GM23338 (cell line): ENCODE results near the gene CYB5RL.

Experiments used
- CREB1 ChIP-seq: fragments of 250-450 bp; sonication (Bioruptor Pico); IDR thresholded peaks from 2 replicates; pipeline ENCODE4 v1.5.0; 2020; ENCODE audit warnings: low read depth, mild to moderate bottlenecking, moderate library complexity
- EZH2 ChIP-seq: fragments of 200-600 bp; sonication (generic); IDR thresholded peaks from one replicate; pipeline ENCODE4 v1.8.0; 2017; ENCODE audit warnings: antibody characterized with exemption, mild to moderate bottlenecking, low read depth; ENCODE audit not compliant: unreplicated experiment
- EZH2phosphoT487 ChIP-seq: fragments of 200-600 bp; sonication (generic); IDR thresholded peaks from one replicate; pipeline ENCODE4 v1.8.1; 2018; ENCODE audit warnings: antibody characterized with exemption; ENCODE audit not compliant: unreplicated experiment
- JUNB ChIP-seq: IDR thresholded peaks from one replicate; pipeline ENCODE4 v1.6.1; 2016; ENCODE audit warnings: antibody characterized with exemption; ENCODE audit not compliant: unreplicated experiment
- POLR2AphosphoS5 ChIP-seq: IDR thresholded peaks from 2 replicates; pipeline ENCODE4 v1.6.1; 2016; ENCODE audit warnings: antibody characterized with exemption, low read depth
- REST ChIP-seq: IDR thresholded peaks from one replicate; pipeline ENCODE4 v1.6.1; 2018; ENCODE audit warnings: antibody characterized with exemption; ENCODE audit not compliant: unreplicated experiment
- ZNF114 ChIP-seq: fragments of 250-450 bp; sonication (Bioruptor Pico); IDR thresholded peaks from 2 replicates; pipeline ENCODE4 v1.5.0; 2020; ENCODE audit warnings: mild to moderate bottlenecking, moderate library complexity
- ZNF331 ChIP-seq: fragments of 250-450 bp; sonication (Bioruptor Pico); IDR thresholded peaks from 2 replicates; pipeline ENCODE4 v1.5.0; 2020; ENCODE audit warnings: low read depth, mild to moderate bottlenecking, moderate library complexity
- TF ChIP-seq, protein P1 (sequence below), 2 experiments: fragments of 200-600 bp in 1 of 2; sonication (generic) in 1 of 2; conservative IDR thresholded peaks; 2 replicates each; pipeline versions ENCODE4 v1.5.1 to v1.6.1; 2016 to 2017; ENCODE audit warnings: antibody characterized with exemption in 2 of 2, low read depth in 2 of 2, mild to moderate bottlenecking in 2 of 2, moderate library complexity in 1 of 2

GRCh38 chr1:54178296-54179070, 21.3 kb downstream of the CYB5RL start:
- TF ChIP-seq, protein P1, sequence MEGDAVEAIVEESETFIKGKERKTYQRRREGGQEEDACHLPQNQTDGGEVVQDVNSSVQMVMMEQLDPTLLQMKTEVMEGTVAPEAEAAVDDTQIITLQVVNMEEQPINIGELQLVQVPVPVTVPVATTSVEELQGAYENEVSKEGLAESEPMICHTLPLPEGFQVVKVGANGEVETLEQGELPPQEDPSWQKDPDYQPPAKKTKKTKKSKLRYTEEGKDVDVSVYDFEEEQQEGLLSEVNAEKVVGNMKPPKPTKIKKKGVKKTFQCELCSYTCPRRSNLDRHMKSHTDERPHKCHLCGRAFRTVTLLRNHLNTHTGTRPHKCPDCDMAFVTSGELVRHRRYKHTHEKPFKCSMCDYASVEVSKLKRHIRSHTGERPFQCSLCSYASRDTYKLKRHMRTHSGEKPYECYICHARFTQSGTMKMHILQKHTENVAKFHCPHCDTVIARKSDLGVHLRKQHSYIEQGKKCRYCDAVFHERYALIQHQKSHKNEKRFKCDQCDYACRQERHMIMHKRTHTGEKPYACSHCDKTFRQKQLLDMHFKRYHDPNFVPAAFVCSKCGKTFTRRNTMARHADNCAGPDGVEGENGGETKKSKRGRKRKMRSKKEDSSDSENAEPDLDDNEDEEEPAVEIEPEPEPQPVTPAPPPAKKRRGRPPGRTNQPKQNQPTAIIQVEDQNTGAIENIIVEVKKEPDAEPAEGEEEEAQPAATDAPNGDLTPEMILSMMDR (conservative IDR thresholded peaks at IDR 0.05; ENCODE audit: low read depth in 2 of 2) = no peak
- TF ChIP-seq POLR2AphosphoS5 (no peak), EZH2 (no peak), EZH2phosphoT487 (no peak), ZNF331 (CRISPR knock-in tag) (no peak), JUNB (no peak), REST (no peak), ZNF114 (CRISPR knock-in tag) (no peak), CREB1 (CRISPR knock-in tag) (no peak)
